Astrocyte (in vitro differentiated cells and primary cell): ENCODE measurements around the gene FDPS.

ENCODE experiments used
- CTCF ChIP-seq: IDR thresholded peaks from 2 replicates; pipeline ENCODE4 v1.5.1; 2011; ENCODE audit warnings: low read depth, mild to moderate bottlenecking, inconsistent platforms, low read length, moderate library complexity; ENCODE audit not compliant: insufficient read depth
- EZH2 ChIP-seq: IDR thresholded peaks from 2 replicates; pipeline ENCODE4 v1.6.1; 2012; ENCODE audit warnings: mild to moderate bottlenecking, low read length, inconsistent platforms; ENCODE audit not compliant: insufficient read depth

- no peak for TF ChIP-seq CTCF
- TF ChIP-seq EZH2: no peak
Measured at GRCh38 chr1:155352631-155353030, 44.0 kb downstream of the FDPS start.
